HG03045 (cell line): ENCODE results near the gene AHCY.
"Not testable (repeated sequence)": the region's sequence is repeated elsewhere in the genome, so short reads cannot be mapped to it uniquely, and the experiment has no call there.

Source experiments
- ATAC-seq: cut with Tn5 transposase; IDR thresholded peaks from one replicate; pipeline ENCODE4 v1.9.1; 2021; ENCODE audit warnings: mild to moderate bottlenecking, moderate library complexity; ENCODE audit not compliant: unreplicated experiment

Gene AHCY

DNA sequence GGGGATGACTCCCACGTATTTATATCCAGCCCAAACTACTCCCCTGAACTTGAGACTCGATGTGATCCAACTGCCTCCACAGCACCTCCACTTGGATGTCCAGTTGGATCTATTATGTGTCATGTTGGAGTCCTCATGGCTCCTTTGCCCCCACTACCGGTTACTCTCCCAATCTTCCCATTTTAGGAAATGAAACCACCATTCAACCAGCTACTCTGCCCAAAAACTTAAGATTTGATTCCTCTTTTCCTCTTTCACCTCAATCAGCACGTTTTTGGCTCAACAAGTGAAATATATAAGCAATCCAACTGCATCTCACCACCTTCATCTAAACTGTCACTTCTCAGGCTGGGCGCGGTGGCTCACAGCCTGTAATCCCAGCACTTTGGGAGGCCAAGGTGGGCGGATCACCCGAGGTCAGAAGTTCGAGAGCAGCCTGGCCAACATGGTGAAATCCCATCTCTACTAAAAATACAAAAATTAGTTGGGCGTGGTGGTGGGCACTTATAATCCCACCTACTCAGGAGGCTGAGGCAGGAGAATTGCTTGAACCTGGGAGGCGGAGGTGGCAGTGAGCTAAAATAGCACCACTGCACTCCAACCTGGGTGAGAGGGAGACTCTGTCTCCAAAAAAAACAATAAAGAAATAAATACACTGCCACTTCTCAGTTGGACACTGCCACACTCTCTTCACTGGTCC lies 3.4 kb downstream of the AHCY start:
- ATAC-seq: no peak

DNA sequence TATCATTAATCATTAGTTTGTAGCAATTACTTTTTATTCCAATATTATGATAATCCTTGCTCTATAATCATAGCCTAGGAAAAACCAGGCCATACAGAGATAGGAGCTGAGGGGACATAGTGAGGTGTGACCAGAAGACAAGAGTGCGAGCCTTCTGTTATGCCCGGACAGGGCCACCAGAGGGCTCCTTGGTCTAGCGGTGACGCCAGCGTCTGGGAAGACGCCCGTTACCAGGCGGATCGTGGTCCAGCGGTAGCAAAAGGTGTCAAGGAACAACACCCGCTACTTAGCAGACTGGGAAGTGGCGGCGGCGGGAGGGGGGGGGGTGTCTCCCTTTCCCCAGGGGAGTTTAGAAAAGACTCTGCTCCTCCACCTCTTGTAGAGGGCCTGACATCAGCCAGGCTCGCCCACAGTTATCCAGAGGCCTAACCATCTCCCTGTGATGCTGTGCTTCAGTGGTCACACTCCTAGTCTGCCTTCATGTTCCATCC lies 4.8 kb downstream of the AHCY start:
- ATAC-seq: not testable (repeated sequence)

DNA sequence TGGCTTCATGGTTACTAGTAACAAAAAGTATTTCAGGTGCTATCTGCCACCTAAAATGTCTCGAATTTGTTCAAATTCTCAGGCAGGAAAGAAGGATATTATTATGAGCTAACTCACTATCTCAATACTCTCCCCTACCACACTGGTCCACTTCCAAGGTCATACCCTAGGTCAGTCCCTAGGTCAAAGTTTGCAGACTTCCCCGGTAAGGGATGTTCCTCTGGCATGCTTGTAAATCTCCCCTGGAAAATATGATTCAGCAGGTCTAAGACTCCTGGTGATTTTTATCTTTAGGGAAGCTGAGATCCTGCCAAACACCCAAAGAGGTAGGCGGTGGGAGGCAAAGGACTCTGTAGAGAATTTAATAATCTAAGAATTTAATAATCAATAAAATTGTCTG lies 6.7 kb downstream of the AHCY start:
- no peak for ATAC-seq

DNA sequence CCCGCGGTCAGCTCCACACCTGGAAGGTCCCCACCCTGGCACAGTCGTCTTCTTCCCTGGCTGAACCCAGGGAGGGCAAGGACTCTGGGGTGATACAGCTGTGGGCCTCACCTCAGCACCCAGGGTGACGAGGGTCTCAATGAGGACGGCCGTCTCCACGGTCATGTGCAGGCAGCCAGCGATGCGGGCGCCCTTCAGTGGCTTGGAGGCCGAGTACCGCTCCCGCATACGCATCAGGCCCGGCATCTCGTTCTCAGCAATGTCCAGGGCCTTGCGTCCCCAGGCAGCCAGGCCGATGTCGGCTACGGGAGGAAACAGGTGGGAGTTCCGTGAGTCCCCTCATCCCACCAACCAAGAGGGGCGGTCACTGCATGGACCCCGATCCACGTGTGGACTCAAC lies 7.9 kb downstream of the AHCY start:
- no peak for ATAC-seq

DNA sequence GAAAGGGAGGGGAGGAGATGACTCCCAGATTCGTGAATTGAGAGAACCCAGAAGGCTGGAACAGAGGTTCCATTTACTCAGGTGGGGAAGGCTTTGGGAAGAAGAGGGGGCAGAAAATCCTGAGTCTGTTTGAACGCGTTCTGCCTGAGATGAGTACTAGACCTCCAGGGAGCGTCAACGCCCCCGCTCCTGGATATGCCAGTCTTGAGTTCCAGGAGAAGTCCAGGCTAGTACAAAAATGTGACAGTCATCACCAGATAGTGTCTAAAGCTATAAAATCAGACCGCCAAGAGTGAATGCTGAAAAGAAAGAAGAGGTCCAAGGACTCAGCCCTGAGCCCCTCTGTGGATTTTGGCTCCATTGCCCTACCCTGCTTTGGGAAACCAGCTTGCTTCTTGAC lies 8.6 kb downstream of the AHCY start:
- ATAC-seq: no peak

DNA sequence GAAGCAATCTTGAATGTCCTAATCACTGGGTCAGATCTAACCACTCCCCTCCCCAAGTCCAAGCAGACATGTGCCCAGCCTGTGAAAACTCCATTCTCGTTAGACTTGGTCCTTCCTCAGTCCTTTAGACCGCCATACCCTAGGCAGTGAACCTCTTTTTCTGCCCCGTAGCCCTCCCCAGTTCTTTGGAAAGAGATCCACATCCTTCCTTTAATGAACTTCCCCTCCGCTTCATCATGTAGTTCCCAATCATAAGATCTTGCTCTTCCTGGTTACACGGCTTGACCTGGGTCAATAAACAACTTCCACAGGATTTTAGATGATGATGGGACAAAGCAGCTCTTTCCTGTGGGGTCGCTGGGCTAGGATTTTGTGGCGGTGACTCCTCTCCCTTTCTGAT lies 9.6 kb downstream of the AHCY start:
- no peak for ATAC-seq

DNA sequence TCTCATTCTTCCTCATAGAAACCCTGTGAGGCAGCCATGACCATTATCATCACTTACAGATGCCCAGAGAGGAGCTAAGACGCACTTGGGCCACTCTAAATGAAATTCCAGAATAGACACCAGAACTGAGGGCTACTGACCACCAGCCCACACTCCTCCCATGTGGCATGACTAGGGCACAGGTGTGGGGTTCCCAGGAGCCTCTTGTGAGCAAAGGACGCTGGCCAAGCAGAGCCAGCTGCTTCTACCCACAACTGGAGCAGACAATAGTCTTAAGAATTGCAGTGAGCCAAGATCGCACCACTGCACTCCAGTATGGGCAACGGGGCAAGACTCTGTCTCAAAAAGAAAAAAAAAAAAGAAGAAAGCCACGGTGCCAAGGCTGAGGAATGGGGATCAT lies 10.0 kb downstream of the AHCY start:
- no peak for ATAC-seq

DNA sequence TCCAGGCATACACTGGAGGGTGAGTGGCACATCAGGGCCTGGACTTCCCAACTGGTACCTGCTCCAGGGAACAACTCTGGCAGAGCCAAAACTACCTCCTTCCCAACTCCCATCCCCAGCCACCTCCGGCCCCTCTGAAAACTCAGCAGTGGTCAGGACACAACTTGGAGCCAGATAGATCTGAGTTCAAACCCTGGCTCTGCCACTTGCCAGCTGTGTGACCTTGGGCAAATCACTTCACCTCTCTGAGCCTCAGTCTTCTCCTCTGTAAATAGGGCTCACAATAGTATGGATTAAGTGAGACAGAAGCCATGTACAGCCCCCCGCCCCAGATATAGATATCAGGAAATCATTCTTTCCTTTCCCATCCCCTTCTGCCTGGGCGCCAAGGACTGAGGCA lies 10.7 kb downstream of the AHCY start:
- ATAC-seq: no peak

DNA sequence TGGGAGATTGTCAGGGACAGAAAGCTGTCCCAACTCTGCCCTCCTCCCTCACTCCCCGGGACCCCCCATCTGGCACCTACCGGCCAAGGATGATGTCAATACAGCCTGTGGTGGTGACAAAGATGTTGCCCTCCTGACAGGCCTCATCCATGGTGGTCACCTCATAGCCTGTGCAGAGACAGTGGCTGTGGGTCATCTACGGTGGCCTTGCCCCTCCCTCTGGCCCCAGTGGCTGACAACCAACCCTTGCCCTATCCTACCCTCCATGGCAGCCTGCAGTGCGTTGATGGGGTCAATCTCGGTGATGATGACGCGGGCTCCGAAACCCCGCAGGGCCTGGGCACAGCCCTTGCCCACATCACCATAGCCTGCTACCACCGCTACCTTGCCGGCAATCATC lies 12.7 kb downstream of the AHCY start:
- ATAC-seq: no peak

DNA sequence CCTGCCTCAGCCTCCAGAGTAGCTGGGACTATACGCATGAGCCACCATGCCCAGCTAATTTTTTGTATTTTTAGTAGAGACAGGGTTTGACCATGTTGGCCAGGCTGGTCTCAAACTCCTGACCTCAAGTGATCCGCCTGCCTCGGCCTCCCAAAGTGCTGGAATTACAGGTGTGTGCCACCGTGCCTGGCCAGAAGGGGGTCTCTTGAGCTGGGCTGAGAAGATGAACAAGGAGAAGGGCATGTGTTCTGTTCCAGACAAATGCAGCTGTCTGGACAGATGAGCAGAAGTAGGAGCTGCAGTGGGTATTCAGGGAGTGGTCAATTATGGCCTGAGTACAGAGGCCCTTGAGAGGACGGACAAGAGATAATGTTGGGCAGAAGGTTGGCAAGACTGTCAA lies 15.7 kb downstream of the AHCY start:
- ATAC-seq: not testable (repeated sequence)

DNA sequence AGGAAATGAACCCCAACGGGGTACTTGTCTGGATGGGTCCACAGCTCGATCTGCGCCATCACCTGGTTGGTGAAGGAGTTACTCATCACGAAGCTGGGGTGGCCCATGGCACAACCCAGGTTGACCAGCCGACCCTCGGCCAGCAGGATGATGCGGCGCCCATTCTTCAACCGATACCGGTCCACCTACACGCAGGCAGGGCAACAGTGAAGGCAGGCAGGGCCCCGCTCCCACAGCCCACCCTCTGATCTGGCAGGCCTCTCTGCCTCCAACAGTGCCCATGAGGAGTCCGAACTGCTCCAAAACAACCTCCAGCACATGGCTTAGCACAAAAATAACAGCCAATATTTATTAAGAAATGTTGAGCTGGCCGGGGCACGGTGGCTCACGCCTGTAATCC lies 17.7 kb downstream of the AHCY start:
- ATAC-seq: no peak

DNA sequence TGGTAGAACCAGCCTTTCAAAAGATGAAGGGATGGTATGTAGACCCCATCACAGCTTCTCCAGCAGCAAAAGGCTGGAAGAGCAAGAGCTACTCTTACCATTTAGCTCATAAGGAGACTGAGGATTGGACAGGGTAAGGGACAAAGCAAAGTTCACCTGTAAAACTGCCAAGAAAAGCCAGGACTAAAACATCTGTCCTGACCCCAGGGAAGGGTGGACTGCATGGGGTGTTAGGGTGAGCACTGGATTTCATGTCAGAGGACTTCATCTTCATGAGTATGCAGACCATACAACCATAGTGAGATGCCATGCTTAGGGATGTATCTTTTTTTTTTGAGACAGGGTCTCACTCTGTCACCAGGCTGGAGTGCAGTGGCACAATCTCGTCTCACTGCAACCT lies 19.3 kb downstream of the AHCY start:
- ATAC-seq: no peak

DNA sequence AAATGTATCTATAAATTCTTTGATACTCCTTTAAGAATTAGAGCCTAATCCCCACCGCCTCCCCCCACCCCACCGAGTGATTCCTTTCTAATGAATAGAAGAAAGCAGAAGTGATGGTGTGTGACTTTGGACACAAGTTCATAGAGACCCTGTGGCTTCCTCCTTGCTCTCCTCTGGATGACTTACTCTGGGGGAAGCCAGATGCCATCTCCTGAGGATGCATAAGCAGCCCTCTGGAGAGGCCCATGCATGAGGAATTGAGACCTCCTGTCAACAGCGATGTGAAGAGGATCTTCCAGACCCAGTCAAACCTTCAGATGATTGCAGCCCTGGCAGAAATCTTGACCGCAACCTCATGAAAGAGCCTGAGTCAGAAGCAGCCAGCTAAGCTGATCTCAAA lies 21.1 kb downstream of the AHCY start:
- no peak for ATAC-seq

DNA sequence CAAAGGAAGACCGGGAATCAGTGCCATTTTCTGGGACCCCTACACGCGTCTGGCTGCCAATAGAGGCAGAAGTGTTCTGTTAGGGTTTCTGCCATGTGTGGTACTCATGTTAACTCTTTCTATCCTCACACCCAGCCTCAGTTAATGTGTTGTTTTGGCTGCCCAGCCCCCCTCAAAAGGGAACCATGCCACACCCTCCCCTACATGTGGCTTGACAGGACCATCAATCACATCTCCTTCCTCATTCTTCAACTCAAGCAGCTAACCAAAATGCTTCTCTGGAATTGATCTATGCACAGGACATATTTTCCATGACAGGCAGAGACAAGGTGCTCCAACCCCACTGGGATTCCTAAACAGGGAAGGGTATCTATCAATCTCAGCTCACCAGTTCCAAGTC lies 22.0 kb downstream of the AHCY start:
- no peak for ATAC-seq

DNA sequence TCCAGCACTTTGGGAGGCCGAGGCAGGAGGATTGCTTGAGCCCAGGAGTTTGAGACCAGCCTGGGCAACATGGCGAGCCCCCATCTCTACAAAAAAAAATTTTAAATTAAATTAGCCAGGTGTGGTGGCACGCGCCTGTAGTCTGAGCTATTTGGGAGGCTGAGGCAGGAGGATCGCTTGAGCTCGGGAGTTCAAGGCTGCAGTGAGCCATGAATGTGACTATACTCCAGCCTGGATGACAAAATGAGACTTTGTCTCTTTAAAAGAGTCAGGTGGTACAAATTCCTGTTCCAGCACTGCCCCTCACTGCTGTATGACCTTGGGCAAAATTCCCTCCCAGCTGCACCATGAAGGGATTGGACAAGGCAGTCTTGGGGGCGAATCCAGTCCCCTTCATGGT lies 28.5 kb downstream of the AHCY start:
- no peak for ATAC-seq

DNA sequence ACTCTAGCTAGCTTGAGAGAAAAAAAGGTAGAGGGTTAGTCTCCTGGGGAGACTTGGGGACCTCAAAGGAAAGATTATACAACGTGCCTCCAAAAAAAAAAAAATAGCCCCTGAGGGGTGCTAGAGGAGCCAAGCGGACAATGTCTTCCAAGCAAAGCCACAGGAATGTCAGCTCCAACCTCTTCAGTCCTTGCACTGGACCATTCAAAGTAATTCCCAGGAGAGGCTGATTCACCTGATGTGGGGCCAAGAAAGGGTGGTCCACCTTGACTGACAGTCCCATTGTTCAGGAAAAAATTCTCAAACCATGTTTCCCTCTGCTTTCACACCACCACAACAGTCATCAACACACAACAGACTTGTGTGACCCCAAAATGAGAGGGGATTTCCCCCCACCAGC lies 31.2 kb downstream of the AHCY start:
- ATAC-seq: no peak

DNA sequence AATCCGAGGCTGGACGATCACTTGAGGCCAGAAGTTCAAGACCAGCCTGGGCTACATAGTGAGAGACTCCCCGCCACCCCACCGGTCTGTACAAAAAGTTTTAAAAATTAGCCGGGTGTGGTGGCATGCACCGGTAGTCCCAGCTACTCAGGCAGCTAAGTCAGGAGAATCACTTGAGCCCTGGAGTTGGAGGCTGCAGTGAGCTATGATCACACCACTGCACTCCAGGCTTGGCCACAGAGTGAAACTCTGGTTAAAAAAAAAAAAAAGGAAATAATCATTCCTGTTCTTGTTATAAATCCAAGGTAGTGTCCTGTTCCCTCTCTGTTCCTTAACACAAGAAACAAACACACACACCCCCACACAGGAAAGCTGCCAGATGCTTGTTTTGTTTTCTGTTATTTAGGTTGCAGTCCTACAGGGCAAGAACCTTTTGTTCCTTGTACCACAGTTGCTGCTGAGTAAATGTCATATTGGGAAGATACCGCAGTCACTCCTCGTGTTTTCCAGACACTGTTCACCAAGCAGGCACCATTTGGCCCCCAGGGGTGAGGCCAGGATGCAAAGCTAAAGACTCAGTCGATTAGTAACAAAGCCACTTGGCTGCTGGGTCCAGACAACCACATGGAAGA lies 33.0 kb downstream of the AHCY start:
- no peak for ATAC-seq

DNA sequence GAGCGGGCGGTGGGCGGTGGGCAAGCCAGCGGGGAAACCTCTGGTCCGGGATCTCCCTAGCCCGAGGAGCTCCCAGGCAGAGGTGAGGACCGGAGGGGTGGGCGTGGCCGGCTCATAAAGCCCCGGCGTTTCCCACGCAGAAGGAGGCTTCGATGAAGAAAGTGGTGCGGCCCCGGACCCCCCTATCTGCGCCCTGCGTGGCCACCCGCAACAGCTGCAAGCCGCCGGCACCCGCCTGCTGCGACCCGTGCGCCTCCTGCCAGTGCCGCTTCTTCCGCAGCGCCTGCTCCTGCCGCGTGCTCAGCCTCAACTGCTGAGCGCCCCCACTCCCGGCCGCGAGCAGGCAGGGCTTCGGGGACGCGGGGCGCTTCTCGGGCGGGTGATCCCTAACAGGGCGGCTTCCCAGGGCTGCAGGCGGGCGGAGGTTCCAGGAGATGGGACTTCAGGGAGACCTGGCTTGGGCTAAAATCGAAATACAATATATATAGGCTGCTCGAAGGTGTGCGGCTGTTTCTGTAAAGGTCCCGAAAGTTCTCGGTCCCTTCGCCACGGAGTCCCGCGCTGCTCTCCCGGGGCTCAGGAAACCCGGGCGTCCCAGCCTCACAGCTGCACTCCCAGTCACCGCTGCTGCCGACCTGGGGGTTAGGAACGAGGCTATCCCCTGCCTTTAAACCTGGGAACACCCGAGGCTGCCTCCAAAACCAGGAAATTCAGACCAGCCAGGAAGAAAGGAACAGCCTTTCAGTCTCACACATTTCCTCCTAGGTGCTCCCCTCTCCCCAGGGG lies 34.1 kb downstream of the AHCY start:
- ATAC-seq: no peak

DNA sequence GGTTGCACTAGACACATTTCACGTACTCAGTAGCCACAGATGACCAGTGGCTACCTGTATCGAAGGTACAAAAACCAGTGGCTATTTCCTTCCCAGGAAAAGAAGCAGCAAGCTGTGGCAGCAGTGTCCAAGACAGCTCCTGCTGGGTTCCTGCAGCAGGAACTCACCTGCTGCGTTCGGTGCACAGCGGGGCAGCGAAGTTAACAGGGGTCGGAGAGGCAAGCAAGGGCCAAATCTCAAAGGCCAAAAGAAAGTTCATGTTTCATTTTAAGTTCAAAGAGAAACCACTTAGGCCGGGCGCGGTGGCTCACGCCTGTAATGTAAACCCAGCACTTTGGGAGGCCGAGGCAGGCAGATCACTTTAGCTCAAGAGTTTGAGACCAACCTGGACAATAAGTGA lies 35.0 kb downstream of the AHCY start:
- ATAC-seq: no peak

DNA sequence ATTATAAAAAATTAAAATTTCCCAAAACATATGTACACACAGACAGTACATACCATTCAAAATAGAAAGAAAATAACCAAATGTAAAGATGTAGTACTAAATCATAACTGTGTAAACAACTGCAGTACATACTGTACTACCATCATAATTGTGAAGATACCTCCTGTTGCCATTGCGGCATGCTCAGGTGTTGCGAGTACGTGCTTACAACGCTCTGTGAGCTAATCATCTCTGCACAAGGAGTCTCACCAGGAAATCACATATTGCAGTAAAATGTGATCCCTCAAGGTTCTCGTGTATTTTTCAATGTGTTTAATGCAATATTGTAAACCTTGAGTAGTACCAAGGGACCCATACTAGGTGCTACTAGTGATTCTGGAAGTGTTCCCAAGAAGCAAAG lies 39.0 kb downstream of the AHCY start:
- no peak for ATAC-seq

DNA sequence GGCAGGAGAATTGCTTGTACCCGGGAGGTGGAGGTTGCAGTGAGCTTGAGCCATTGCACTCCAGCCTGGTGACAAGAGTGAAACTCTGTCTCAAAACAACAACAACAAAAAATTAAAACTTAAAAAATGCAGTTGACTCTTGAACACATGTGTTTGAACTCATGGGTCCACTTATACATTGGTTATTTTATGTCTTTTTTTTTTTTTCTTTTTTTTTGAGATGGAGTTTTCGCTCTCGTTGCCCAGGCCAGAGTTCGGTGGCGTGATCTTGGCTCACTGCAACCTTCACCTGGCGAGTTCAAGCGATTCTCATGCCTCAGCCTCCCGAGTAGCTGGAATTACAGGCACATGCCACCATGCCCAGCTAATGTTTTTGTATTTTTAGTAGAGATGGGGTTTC lies 39.7 kb downstream of the AHCY start:
- ATAC-seq: not testable (repeated sequence)
